VCaP (cell line): ENCODE measurements around the gene ST6GALNAC5.

ENCODE experiments used
- H3K27ac ChIP-seq: fragments of 450-650 bp; 2 replicates; pipeline ENCODE4 v1.5.1; 2017
- TF ChIP-seq, protein P1 (sequence below): fragments of 450-650 bp; conservative IDR thresholded peaks from 2 replicates; pipeline ENCODE4 v1.5.1; 2017; ENCODE audit warnings: mild to moderate bottlenecking, moderate library complexity

Gene ST6GALNAC5

DNA sequence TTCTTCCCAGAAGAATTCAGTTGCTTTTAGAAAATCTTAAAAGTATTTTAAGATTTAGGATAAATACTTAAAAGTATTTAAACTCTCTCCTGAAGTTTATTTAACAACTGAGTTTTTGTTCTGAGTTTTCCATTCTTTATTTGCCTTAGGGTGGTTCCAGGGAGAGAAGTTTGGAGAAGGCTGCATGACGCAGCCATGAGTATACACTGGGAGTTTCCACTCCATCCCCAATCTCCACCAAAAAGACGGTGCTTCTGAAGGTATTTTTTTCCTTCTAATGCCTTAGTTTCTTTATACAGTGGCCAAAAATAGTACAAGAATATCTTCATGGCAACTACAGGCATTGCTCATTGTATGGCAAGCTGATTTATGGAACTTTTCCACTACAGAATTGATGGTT lies 122.7 kb downstream of the ST6GALNAC5 start:
- no peak overlapping the region for H3K27ac ChIP-seq
- TF ChIP-seq, protein P1, sequence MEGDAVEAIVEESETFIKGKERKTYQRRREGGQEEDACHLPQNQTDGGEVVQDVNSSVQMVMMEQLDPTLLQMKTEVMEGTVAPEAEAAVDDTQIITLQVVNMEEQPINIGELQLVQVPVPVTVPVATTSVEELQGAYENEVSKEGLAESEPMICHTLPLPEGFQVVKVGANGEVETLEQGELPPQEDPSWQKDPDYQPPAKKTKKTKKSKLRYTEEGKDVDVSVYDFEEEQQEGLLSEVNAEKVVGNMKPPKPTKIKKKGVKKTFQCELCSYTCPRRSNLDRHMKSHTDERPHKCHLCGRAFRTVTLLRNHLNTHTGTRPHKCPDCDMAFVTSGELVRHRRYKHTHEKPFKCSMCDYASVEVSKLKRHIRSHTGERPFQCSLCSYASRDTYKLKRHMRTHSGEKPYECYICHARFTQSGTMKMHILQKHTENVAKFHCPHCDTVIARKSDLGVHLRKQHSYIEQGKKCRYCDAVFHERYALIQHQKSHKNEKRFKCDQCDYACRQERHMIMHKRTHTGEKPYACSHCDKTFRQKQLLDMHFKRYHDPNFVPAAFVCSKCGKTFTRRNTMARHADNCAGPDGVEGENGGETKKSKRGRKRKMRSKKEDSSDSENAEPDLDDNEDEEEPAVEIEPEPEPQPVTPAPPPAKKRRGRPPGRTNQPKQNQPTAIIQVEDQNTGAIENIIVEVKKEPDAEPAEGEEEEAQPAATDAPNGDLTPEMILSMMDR: no peak

DNA sequence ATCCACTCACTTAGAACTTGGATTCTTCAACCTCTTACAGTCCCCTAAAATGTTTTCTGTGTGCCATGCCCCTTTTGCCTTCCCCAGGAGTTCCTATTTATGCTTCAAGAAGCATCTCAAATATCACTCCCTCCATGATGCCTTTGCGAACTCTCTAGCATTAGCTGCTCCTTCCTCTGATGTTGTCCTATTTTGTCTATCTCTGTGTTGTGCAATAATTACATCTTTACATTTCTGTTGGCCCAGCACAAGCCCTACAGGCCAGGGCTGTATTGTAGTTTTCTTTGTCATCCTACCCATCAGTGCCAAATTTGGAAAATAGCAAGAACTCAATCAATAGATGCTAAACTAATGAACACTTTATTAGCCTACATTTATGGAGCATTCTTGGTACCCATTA lies 125.8 kb downstream of the ST6GALNAC5 start:
- TF ChIP-seq, protein P1: no peak
- no peak overlapping the region for H3K27ac ChIP-seq

DNA sequence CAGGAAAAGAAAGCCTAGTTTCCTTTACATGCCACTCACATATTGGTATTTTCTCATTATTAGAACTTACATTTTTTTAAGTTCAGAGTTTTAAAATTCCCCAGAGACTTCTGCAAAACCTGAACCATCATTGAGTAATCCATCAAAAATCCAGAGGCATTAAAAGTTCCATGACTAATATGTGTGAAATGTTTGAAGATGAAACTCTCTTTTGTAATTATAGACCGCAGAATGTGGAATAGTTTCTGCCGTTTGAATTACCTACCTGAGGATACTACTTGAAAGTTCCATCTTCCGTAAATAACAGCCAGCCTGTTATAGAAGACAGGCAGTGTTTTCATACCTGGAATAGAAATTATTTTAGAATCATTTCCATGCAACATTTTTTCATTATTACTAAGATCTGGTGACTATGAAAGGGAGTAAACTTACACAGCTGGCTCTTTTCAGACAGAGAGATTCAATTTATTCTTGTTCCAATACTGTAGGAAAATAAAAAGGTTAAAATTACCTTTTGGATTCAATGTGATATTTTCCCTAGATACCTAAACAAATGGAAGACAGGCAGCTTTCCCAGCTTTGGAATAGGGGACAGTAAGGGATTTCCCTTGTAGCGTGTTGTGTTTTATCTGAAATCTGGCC lies 131.4 kb downstream of the ST6GALNAC5 start:
- H3K27ac ChIP-seq: no peak overlapping the region
- TF ChIP-seq, protein P1: no peak

DNA sequence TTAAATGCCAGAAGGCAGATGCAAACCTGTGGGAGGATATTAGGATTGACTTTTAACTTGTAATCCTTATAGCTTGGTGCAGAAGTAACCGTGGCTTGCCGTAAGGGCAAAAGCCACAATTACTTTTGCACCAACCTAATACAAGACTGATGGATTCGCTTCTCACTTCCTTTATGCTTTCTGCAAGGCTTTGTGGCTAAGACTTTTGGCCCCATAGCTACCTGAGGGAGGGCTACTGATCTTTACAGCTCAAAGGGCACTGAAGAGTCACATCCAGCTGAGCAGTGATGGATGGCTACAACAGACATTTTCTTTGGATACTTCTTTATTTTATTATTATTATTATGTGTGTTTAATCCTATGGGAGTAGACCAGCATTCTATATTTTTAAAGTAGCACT lies 140.4 kb downstream of the ST6GALNAC5 start:
- H3K27ac ChIP-seq: no peak overlapping the region
- TF ChIP-seq, protein P1: no peak

DNA sequence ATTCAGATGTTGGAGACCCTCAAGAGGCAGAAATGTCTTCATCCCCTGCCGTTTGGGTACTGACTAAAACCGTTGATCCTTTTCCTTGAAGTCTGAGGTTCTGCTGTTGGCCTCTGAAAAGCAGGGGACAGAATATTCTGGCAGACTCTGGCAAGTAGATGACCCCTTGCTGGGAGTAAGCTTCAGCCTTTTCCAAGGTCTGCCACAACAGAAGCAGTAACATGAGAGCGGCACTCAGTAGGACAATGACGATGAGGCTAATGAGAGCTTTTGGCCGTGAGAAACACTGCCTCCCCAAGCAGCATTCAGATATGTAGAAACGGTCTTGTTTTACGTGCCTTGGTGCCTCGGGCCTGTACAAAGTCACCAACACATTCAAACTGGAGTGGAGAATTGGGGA lies 143.7 kb downstream of the ST6GALNAC5 start:
- TF ChIP-seq, protein P1: no peak
- H3K27ac ChIP-seq: no peak overlapping the region

DNA sequence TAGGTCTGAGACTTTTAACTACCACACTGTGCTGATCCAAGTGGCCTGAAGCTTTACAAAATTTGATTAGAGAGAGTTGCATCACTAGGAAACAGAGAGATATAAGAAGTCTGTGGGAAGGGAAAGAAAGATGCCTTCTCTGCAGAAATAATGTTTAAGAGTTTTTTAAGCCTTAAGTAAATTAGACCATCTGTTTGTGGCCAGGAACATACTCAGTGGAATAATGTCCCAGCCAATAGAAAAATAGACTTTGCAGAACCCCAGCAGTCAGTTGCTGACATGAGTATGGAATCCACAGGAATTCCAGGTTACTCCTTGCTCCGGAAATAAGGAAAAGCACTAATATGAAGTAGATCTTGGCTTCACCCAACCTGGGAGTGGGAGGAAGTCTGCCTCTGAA lies 144.8 kb downstream of the ST6GALNAC5 start:
- H3K27ac ChIP-seq: no peak overlapping the region
- TF ChIP-seq, protein P1: no peak

DNA sequence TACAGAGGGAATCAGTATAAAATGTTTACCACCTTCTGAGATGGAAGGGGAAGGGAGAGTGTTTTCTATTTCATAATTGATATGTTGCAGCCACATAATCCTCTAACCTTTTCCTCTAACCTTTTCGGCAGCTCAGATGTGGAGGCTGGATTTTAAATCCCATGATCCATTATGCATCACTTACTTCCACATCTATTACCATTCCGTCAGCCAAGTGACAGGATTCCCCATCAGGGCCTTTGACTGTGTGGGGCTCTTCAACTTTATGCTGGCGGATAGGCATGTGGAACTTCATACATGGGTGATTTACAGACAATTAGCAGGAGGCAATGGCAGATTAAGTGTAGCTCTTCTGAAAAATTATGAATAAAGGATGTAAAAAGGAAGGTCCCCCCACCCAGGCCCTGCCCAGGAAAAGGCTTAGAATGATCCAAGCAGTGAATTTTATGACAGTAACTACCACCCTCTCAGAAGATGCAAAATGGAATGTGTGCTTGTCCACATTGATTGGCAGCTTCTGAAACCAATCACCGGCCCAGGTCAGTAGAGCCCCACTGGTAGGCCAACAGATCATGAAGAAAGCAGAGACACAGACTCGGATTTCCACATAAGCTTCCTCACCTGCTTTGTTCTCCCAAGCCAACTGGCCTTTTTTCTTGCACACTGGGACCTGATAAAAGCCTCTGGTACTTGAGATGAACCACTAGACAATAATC lies 147.0 kb downstream of the ST6GALNAC5 start:
- TF ChIP-seq, protein P1: no peak
- no peak overlapping the region for H3K27ac ChIP-seq
